ENCODE data around the gene FLNB. TPM values are rescaled to one million over a fixed set of nuclear protein-coding genes. Genes with fewer than 3 reads are reported as not detected.

Gene FLNB
- total RNA-seq, 1 experiment from 2014 or later: 127 TPM

- H3K4me3 Mint-ChIP-seq: no peak overlapping the region
- DNase-seq (ENCODE audit: low spot score) (no peak), ATAC-seq (no peak)
- H3K27ac Mint-ChIP-seq: peak overlapping the region; percentile 85
- CTCF ChIA-PET: interaction anchor here (1.2 kb wide), 1 partner anchor 9 kb away, joined by 4 read pairs; the partner anchor contains the start of gene FLNB
- peaks cover 88% of the 10 kb centered on the region for H3K4me1 Mint-ChIP-seq
- no peaks in the 10 kb centered on the region for H3K27me3 Mint-ChIP-seq (ENCODE audit: low read depth)
- TF ChIP-seq GRHL2 (CRISPR knock-in tag; IDR thresholded peaks at IDR 0.05; ENCODE audit: insufficient replicate concordance, severe bottlenecking) (no peak), HMGA2 (CRISPR knock-in tag; IDR thresholded peaks at IDR 0.05) (no peak), CBFB (CRISPR knock-in tag; IDR thresholded peaks at IDR 0.05; ENCODE audit: low read depth) (no peak), SP1 (CRISPR knock-in tag; conservative IDR thresholded peaks at IDR 0.05) (no peak), GABPB1 (CRISPR knock-in tag; IDR thresholded peaks at IDR 0.05) (no peak), FOXP4 (CRISPR knock-in tag; IDR thresholded peaks at IDR 0.05) (no peak), USF1 (CRISPR knock-in tag; IDR thresholded peaks at IDR 0.05) (no peak), PRDM15 (CRISPR knock-in tag; IDR thresholded peaks at IDR 0.05) (no peak), USF2 (CRISPR knock-in tag; IDR thresholded peaks at IDR 0.05) (no peak)
- POLR2A ChIA-PET: no interaction called here
- no peaks in the 10 kb centered on the region; the same call in 1 of the 2 replicates for H3K36me3 Mint-ChIP-seq
- H3K9me3 Mint-ChIP-seq: no peaks in the 10 kb centered on the region
Measured at GRCh38 chr3:58016710-58017109, 8.5 kb downstream of the FLNB start.

GRCh38 chr3:58018892-58019742, 10.9 kb downstream of the FLNB start:
- Mint-ChIP-seq H3K4me1 (peaks cover 87% of the 10 kb centered on the region), H3K4me3 (peak overlapping the region; percentile 24; the same call in 1 of the 2 replicates), H3K9me3 (no peaks in the 10 kb centered on the region), H3K27me3 (ENCODE audit: low read depth) (no peaks in the 10 kb centered on the region), H3K27ac (peak overlapping the region; percentile 99), H3K36me3 (no peaks in the 10 kb centered on the region; the same call in 1 of the 2 replicates)
- DNase-seq (ENCODE audit: low spot score) (no peak), ATAC-seq (no peak)
- POLR2A ChIA-PET: interaction anchor here (1.1 to 2.0 kb wide), 2 partner anchors 8 to 11 kb away, joined by 3 to 8 read pairs; partner anchors contain the start of gene FLNB
- CTCF ChIA-PET: interaction anchor here (0.6 to 2.7 kb wide), 20 partner anchors 8 to 1603 kb away, joined by 3 to 17 read pairs (median 6); partner anchors contain the start of gene FLNB
- TF ChIP-seq RORB (CRISPR knock-in tag; IDR thresholded peaks at IDR 0.05): no peak
- no peak for TF ChIP-seq ZNF416 (CRISPR knock-in tag; IDR thresholded peaks at IDR 0.05)
- no peak for TF ChIP-seq MXD4 (CRISPR knock-in tag; IDR thresholded peaks at IDR 0.05; ENCODE audit: borderline replicate concordance)
- no peak for TF ChIP-seq NR1H2 (CRISPR knock-in tag; IDR thresholded peaks at IDR 0.05)
- TF ChIP-seq SMAD3 (CRISPR knock-in tag; IDR thresholded peaks at IDR 0.05; ENCODE audit: borderline replicate concordance): no peak
- no peak for TF ChIP-seq MLX (CRISPR knock-in tag; IDR thresholded peaks at IDR 0.05)
- TF ChIP-seq NFYB (CRISPR knock-in tag; conservative IDR thresholded peaks at IDR 0.05; ENCODE audit: low read depth): no peak
